ENCODE data around the gene ATP13A2.

Gene ATP13A2

DNA sequence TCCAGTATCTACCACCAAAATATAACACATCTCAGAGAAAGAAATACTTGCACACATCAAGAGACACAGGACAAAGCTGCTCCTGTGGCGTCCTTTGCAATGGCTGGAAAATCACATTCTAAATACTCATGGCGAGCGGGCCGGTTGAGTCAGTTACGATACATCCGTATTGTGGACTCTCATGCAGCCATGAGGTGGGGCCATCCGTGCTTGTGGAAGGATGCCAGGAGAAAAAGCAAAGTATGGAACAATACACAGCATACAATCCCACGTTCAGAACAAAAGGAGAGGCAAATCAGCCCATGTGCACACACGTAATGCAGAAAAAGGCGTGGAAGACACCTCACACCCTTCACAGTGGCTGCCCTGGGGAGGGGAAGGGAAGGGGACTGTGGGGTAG, 13.1 kb downstream of the ATP13A2 start:
- no peak for DNase-seq

DNA sequence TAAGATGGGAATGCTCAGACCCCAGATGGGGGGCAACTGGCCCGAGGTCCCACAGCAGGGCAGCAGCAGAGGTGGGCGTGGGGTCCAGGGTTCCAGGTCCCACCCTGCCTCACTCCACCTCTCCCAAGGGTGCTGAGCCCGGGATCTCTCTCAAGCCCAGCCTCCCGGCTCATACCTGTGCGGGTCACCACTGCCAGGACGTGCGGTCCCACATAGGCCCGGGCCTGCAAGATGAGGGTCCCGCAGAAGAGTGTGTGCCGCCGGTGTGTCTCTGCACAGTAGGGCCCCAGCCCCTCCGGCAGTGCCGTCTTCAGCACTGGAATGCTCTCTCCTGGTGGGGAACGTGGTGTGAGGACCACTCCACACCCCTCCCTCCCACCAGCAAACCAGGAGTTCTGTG, 14.9 kb downstream of the ATP13A2 start:
- no peak for DNase-seq

DNA sequence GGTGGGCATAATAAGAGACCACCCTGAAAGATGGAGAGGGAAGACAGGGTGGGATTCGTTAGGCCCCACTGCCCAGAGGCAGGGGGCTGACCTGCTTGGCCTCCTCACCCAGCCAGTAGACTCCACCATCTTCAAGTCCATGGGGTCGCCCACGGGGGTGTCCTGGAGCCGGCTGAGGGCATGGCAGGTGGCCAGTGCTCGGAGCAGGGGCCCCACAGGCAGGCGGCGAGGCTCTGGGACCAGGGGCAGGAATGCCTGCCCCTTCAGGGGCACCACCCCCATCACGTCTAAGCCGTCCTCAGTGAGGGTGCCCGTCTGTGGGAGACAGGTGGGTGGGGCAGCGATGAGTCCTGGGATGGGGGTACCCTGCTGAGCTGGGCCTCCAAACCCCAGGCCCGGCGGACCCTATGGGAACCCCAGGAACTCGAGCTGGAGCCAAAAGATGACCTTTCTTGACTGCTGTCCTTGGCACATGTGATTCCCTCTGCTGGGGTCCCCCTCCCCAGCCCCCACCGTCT, 18.1 kb downstream of the ATP13A2 start:
- DNase-seq: no peak

DNA sequence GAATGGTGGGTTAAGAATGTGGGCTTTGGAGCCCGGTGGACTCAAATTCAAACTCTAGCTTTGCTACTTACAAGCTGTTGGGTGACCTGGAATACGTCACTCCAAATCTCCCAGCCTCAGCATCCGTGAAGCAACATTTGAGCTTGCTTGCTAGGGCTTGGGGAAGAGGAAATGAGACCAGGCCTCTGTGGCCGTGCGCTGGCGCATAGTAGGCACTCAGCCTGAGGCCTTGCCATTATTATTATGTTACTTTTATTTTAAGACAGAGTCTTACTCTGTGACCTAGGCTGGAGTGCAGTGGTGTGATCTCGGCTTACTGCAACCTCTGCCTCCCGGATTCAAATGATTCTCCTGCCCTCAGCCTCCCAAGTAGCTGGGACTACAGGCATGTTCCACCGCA, 19.1 kb downstream of the ATP13A2 start:
- DNase-seq: no peak

DNA sequence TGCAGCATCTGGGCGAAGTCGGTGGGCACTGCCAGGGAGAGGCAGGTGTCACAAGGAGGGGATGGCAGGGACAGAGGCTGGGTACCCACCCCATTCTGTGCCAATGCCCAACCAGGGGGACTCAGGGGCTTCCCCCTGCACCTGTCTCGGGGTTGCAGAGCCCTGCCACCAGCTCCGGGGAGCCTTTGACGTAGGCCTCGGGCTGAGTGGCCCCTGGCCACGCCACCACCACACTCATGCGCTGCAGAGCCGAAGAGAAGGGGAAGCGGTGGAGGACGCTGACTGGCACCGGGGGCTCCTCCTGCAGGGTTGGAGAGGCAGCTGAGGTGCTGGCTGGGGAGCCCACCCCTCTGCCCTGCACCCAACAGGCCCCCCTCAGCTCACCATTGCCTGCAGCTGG, 19.6 kb downstream of the ATP13A2 start:
- no peak for DNase-seq

DNA sequence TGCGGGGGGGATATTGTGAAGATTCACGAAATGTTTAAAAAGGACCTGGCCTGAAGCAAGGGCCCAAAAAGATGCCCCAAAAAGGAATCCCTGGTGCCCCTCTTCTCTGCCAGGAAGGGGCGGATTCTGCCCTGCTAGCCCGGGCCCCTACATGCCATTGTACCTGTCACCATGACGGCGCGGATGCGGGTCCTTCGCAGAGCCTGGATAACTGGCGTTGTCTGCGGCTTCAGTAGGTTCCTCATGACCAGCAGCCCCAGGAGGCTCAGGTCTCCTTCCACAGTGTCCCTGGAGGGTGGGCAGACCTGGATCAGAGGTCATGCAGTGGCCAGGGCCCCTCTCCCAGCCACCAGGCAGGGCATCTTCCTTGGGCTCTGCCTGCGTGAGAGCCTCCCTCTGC, 20.2 kb downstream of the ATP13A2 start:
- DNase-seq: no peak

DNA sequence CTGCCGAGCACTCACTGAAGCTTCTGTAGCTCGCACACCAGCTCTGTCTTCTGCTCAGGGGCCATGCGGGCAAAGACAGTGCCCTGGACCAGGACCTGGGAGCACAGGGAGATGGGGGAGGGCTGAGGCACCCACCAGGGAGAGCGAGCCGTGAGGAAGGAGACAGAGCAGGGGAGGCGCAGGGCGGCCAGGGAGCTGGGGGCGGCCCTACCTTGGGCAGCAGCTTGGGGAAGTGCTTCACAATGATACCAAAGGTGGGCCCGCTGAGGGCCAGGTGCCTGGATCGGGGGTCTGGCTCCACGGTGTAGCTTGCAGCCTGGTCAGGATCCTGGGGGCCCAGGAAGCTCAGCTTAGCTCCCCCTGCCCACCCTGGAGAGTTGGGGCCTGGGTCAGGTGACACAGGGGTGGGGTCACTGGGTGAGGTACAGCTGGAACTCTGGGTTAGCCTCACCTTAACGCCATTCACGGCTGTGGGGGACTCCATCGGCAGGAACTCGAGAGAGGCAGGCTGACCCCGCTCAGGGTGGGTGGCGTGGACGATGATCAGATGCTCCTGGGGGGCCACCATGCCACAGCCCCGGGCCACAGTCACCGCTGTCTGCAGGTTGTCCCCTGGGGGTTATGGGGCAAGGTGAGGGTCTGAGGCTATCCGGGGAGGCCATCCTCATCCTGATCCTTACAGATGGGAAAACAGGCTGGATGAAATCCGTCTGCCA, 21.9 kb downstream of the ATP13A2 start:
- no peak for DNase-seq

DNA sequence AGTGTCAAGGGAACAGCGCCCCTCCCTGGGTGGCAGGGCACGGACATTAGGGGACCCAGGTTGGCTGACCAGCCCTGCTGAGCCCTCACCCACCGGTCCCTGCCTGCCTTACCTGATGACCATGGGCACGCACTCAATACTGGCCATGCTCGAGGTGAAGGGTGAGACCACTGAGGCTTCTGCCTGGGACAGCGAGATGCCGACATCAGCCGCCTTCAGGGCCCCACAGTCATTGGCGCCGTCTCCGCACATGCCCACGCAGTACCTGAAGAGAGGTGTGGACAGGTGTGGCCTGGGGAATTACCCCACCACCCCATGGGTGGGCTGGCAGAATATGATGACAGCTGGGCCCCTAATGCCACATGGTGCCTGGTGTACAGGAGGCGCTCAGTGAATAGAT, 23.5 kb downstream of the ATP13A2 start:
- no peak for DNase-seq

DNA sequence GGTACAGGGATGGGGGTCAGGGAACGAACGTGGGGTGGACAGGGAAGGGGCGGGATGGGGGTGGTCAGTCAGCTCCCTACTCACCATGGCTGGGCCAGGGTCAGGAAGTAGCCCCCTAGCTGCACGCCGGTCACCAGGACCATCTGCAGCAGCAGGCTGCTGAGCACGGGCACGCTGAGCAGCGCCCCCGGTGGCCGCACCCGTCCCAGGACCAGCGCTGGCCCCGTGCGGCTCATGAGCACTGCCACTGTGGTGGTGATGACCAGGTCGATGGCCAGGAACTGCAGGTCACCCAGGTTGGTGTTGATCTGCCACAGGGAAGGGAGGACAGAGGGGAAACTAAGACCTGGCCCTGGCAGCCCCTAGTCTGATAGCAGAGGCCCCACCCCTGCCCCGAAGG, 24.8 kb downstream of the ATP13A2 start:
- DNase-seq: no peak

DNA sequence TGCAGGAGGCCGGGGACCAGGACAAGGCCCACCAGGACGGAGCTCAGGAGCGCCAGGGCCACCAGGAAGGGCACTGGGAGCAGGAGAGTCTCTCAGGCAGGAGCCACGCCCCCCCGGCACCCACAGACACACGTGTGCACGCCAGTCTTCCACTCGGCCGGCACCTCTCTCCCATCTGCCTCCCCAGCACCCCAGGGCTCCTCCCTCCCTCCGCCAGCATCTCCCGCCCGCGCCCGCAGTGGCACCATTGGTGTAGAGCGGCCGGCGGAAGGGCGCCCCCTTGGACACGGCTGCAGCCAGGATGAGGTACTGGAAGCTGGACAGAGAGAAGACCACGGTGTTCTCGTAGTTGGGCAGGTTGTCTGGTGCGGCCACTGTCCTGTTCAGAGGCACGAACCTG, 25.2 kb downstream of the ATP13A2 start:
- DNase-seq: no peak

GRCh38 chr1:16986113-16986512, 25.6 kb downstream of the ATP13A2 start:
- no peak for DNase-seq

- peak; percentile 86 for DNase-seq
These were observed 27.0 kb downstream of the ATP13A2 start for GRCh38 chr1:16984717-16985116.

DNA sequence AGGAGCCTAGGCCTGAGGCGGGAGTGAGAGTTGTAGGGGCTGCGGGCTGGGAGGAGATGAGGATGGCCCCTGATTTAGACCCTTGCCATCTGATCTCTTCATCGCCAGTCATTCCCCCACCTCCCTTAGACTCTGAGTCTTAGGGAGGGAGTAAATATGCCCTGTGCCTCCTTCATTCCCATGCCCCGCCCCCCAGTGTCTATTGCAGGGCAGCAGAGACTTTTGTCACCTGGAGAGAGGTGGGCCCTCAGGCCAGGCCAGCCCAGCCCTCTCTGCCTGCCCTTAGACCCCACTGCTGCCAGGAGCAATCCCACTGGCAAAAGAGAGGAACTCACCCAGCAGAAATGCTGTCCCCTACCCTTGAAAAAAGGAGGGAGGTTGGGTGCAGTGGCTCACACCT, 28.1 kb downstream of the ATP13A2 start:
- DNase-seq: no peak

- no peak for DNase-seq
These were observed 28.8 kb downstream of the ATP13A2 start for GRCh38 chr1:16982902-16983301.

DNA sequence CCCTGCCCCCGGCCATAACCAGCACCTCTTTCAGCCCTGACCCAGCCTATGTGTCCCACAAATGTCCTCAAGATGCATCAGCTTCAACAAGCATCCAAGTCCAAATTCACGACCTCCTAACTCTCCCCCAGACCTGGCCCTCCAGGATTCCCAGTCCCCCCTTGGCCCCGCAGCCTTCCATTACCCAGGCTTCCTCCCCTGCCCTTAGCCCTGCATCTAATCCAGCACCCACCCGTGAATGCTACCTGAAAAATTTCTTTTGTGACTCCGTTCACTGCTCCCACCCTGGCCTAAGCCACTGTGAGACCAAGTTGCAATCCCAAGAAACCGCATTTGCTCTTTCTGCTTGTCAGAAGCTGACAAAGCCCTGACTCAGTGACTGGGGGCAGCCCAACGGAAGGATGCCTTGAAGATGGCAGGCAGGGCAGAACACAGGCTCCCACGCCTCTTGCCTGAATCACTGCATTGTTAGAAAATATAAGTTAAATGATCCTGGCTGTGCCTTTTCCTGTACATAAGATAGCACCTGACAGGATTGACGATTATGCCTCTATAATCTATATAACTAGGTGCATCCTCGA, 30.4 kb downstream of the ATP13A2 start:
- DNase-seq: no peak

DNA sequence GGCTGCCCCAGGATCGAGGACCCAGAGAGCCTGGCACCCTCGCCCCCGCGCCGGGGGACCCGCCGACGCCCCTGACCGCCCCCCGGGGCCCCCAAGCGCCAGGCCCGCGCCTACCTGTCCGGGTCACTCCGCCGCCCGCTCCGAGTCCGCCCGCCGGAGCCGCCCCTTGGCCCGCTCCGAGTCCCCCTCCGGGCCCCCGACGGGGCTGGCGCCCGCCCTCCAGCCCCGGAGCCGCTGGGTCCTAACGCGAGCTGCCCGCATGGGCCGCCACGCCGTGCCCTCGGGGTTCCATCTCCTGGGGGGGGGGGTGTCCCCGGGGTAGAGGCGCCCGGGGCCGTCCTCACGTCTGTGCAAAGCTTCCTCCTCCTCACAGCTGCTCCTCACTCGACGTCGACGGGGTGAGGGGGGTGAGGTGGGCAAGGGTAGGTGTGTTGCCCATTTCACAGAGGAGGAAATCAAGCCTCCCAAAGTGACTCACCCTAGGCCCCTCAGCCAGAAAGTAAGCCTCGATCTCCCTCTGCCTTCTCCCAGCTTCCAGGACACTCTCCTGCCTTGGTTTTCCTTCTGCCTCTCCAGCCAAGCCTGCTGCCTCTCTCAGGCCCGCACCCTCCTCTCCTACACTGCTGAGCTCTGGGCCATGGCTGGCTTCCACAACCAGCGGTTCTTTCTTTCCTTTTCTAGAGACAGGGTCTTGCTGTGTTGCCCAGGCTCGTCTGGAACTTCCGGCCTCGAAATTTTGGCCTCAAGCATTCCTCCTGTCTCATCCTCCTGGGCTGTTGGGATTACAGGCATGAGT, 31.1 kb downstream of the ATP13A2 start, which contains the start of gene MFAP2:
Gene MFAP2, minus strand, starts transcription at position 148 of the 796 bp plus-strand sequence. CDS start 2,347 bp downstream, outside the sequence.
- DNase-seq: peak; percentile 81

DNA sequence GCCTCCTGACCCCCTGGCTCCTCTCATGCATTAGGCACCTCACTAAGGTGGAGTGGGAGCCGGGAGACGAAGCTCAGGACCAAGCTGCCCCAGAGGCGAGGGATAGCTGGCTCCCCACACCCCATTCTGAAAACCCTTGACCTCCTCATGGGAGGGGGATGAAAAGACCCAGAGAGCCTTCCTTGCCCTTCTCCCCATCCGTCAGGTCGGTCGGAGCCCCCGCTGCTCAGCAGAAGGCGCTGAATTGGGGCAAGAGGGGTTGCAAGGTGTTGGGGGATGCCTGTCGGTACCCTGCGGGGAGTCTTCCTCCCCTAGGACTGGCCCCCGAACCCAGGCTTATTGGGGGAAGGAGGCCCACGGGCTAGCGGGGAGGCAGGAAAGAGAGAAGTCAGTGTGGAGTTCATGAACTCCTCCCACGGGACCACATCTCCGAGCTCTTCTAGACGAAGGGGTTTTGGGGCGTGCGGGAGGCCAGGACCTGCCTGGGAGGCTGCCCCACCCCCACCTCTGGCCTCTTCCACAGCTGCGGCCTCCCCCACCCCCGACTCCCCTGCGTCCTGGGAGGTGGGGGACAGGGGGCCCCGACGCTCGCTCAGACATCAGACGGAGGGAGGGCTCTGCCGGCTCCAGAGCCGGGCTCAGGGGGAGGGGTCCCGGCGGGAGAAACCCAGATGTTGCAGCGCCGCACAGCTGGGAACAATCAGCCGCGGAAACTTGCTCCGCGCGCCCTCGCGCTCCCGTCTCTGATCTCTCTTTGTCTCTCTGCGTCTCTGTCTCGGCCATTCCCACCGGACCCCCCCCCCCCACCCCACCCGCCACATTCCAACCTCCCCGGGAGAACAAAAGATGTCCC, 32.0 kb downstream of the ATP13A2 start:
- DNase-seq: no peak

DNA sequence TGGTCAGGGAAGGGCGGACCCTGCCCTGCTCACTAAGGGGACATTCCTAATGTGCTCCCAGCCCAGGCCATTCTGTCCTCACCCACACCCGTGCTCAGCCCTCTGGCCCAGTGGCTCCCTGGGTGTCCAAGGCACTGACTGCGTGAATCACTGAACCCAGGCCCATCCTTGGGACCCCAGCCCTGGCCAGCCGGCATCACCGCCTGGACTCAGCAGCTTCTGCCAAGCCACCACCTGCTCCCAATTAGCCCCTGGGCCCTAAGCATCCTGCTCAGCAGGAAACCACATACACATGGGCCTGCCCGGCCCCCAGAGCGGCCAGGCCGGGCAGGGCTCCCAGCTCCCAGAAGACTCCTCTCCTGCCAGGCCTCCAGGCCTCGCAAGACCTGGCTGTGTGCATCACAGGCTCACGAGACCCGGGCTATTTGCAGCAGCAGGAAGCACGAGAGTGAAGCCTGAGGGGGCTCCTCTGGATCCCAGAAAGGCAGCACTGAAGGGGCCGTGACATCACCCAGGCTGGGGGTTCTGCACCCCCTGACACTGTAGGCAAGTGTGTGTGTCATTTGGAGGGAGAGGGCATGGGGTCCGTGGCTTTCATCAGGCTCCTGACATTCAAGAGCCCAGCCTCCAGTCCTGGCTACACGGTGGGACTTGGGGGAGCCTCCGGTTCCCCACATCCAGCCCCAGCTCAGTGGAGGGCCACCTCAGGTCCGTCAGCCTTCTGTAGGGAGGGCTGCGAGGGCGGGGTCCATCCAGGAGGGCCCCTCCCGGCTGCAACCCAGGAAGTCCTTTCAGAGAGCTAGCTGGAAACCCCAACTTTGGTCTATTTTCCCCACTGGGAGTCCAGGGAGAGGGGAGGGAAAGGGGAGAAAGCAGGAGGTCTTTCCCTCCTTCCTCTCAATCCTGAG, 32.9 kb downstream of the ATP13A2 start:
- no peak for DNase-seq

DNA sequence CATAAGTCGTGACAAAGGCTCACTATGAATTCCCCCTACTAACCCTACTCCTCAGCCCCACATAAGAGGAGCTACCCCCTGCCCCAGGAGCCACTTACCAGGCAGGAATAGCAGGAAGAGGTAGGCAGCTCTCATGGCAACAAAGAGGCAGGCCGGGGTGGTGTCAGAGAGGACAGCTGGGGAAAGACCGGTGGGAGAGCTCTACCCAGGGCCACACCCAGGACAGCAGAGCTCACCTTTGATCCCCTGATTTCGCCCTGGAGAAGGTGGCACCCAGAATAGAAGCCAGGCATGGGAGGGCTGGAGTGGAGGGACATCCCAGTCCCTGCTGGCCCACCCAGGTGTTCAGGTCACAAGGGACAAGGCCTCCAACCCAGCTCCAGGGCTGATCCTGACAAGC, 33.6 kb downstream of the ATP13A2 start:
- no peak for DNase-seq

DNA sequence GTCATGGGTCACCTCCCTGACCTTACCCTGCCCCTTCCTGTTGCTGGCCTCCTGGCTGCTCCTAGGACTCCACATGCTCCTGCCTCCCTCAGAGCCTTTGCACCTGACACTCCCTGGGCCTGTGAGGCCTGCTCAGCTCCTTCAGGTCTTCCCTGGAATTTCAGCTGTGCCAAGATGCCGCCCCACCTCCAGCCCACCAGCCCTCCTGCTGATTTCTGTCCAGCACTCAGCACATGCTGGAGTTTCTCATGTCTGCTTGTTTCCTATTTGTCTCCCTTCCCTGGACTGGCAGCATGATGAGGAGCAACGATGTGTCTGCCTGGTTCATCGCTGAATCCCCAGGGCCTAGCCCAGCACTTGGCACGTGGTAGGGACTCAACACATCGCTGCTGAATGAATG, 34.4 kb downstream of the ATP13A2 start:
- peak; percentile 24 for DNase-seq

DNA sequence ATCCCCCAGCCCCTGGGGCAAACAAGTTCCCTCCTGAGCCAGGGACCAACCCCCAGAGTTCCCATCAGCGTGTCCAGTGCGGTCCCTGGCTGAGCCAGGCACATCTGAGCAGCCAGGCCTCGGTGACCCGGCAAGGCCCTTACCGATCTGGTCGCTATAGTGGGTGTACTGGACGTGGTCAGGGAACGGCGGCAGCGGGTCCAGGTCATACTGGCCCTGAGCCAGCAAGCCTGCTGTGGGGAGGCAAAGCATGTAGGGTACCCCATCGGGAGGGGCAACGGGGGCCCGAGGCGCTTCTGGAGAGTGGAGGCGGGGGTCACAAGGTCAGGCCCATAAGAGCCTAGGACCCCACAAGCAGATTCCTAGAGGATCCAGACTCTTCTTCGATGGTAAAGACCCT, 34.8 kb downstream of the ATP13A2 start:
- peak; percentile 21 for DNase-seq

- DNase-seq: no peak
These were observed 35.9 kb downstream of the ATP13A2 start for GRCh38 chr1:16975838-16976237.

Data from left hindlimb (tissue), 1 donor.